A549 (cell line): ENCODE results near the gene PID1.

Experiments used
- CTCF ChIP-seq: fragments of >200 bp; sonication (Bioruptor Twin); formaldehyde crosslinking; IDR thresholded peaks from 3 replicates; pipeline ENCODE4 v1.5.1; 2016
- HDAC2 ChIP-seq: fragments of 200-600 bp; sonication (generic); IDR thresholded peaks from 2 replicates; pipeline ENCODE4 v1.6.1; 2016
- REST ChIP-seq: fragments of 200-600 bp; sonication (generic); IDR thresholded peaks from 2 replicates; pipeline ENCODE4 v1.6.1; 2016; ENCODE audit warnings: antibody characterized with exemption, mild to moderate bottlenecking, moderate library complexity
- RNF2 ChIP-seq: fragments of 200-600 bp; sonication (generic); IDR thresholded peaks from 2 replicates; pipeline ENCODE4 v1.6.1; 2016; ENCODE audit warnings: low read depth, mild to moderate bottlenecking, antibody characterized with exemption, moderate library complexity, borderline replicate concordance

DNA sequence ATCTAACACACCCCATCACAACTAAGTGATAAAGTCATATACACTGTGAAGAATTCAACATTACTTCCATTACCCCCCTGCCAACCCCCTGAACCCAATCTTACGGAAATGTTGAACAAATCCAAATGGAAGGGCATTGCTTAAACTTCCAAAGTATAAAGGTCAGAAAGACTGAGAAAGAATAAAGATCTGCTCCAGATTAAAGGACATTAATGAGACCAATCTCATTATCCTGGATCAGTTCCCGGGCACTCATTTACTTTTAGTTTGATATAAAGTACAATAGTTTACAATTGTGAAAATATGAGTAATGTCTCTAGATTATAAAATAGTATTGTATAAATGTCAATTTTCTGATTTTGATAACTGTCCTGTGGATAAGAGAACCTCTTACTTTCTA is 229.4 kb downstream of the PID1 start:
- no peak for TF ChIP-seq REST
- TF ChIP-seq HDAC2, result no peak
- no peak for TF ChIP-seq CTCF
- TF ChIP-seq RNF2, result no peak
